Endometrium (tissue), 2 donors: ENCODE results near the gene SSR1.
"Not testable (repeated sequence)": the region's sequence is repeated elsewhere in the genome, so short reads cannot be mapped to it uniquely, and the experiment has no call there.

Source experiments
- FAIRE-seq: peaks from 2 replicates; lab custom pipeline; 2012; peaks lifted over from hg19 to GRCh38; lab: Jason Lieb, UNC
- donor health status: control.
- donor health status: control.

SSR1 gene

DNA sequence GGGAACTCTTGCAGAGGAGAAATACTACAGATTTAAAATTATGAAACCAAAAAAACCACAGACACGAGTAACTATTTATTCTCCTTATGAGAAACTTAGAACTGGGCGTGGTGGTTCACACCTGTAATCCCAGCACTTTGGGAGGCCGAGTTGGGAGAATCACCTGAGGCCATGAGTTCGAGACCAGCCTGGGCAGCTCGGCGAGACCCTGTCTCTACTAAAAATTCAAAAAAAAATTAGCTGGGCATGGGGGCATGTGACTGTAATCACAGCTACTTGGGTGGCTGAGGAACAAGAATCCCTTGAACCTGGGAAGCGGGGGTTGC is 36.8 kb downstream of the SSR1 start:
- FAIRE-seq, result no peak

DNA sequence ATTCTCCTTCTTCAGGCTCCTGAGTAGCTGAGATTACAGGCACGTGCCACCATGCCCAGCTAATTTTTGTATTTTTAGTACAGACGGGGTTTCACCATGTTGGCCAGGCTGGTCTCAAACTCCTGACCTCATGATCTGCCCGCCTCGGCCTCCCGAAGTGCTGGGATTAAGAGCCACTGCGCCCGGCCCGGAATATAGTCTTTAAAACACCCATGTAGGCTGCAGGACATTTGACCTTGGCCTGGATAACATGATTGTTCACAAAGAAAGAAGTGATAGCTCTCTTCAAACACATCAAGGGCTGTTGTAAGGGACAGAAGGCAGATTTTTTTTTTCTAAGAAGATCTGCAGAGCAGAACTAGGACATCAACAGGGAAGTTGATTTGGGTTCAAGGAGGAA is 38.5 kb downstream of the SSR1 start:
- not testable (repeated sequence) for FAIRE-seq

DNA sequence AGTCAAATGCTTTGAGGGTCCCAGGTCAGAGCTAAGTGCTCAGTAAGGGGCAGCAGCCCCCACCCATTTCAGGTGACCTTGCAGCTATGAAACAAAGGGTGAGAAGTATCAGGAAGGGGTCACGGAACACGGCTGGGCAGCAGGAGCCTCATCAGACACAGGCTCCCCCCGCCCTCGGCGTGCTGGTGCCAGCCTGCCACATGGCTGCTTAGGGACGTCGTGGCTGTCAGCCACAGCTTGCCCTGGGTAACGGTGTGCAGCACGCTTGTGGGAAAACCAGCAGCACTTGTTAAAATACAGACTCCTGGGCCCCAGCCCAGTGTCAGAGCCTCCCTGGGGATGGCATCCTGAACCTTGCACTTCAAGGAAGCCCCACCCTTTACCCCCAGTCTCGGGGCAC is 39.3 kb downstream of the SSR1 start:
- FAIRE-seq, result no peak

DNA sequence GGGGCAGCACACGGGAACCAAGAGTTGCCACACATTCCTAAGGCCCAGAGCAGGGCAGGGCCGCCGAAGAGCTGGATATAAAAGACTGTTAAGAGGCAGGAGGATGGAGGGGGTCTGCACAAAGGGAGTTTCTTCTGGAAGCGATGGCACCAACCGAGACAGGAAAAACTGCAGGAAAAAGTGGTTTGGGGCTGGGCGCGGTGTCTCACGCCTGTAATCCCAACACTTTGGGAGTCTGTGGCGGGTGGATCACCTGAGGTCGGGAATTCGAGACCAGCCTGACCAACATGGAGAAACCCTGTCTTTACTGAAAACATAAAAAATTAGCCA is 41.8 kb downstream of the SSR1 start:
- FAIRE-seq, result no peak

DNA sequence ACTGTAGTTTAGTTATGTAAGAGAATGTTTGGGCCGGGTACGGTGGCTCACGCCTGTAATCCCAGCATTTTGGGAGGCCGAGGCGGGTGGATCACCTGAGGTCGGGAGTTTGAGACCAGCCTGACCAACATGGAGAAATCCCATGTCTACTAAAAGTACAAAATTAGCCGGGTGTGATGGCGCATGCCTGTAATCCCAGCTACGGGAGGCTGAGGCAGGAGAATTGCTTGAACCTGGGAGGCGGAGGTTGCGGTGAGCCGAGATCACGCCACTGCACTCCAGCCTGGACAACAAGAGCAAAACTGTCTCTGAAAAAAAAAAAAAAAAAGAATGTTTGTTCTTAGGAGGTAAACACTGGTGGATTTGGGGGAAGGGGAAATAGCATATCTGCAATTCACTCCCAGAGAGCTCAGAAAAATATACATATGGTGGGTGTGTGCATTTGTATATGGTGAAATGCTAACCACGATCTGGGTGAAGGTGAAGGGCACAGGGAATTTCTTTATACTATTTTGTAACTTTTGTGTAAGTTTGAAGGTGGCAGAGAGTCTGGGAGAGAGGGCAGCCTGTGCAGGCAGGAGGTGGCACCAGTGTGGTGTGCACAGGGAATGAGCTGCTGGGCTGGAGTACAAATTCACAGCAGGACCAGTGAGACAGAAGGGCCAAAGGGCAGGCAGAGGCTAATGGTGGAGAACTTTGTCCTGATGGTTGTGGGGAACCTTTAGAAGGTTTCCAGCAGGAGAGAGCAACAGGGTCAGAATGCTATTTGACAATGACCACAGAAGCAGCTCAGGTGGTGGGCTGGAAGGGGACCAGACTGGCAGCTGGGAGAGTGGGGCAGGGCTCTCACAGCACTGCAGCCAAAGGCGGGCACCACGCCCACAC is 42.4 kb downstream of the SSR1 start:
- FAIRE-seq, result no peak

DNA sequence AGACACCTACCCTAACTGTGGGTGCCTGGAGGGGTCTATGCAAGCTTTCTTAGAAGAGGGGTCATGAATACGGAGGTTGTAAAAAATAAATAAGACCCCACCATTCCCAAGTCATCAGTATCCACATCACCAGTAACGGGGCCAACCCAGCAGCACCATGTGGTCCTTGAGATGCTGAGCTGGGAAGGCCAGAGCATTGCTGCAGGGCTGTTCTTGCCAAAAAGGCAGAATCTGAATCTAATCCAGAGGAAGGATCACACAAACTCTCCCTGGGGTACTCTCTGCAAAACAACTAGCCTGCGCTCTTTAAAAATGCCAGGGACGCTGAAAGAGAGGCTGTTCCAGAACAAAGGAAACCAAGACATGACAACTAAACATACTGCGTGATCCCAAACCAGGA is 43.2 kb downstream of the SSR1 start:
- FAIRE-seq, result no peak

DNA sequence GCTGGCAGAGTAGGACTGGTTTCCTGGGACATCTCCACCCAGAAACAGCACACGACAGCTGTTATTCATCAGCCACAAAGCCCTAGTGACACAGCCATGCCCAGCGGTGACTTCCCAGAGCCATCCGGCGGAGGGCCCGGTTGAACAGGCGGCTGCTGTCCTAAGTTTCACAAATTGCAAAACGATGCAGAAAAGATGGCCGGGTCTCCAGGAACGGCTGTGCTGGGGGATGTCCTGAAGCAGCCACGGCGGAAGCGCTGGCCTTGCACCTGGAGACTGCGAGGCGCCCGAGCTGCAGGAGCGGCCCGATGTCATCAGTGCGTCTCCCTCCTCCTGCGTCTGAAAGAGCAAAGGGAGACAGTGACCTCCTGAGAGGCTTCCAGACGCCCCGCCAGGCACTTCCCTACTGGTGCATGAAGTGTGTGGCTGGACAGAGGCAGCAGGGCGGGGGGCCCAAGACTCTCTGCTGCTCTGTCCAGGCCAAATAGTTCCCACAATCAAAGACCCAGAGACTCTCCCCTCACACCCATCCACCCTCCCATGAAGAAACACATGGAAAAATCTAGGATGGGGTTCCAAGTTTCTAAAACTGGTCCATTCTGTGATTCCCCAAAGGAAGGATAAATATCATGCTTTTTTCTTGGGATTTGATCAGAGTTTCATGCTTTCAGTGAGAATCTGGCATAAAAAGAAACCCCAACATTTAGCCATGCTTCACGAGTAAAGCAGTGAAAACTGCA is 44.0 kb downstream of the SSR1 start:
- FAIRE-seq, result no peak

DNA sequence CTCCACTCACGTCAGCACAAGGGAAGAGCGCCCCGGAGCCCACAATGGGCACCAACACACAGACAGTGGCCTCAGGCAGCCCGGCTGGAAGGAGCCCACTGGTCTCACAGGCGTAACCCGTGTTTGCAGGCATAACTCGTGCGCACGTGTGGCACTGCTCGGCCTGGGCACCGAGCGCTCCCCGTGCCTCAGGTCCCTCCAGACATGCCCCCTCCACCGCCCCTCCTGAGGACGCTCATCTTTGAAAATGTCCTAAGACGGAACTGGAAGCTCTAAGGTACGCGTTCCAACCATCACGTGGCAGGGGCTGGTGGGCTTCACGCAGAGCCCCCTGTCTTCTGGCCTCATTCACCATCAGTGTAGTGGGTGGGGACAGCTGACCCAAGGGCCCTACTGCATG is 44.6 kb downstream of the SSR1 start:
- FAIRE-seq, result no peak

DNA sequence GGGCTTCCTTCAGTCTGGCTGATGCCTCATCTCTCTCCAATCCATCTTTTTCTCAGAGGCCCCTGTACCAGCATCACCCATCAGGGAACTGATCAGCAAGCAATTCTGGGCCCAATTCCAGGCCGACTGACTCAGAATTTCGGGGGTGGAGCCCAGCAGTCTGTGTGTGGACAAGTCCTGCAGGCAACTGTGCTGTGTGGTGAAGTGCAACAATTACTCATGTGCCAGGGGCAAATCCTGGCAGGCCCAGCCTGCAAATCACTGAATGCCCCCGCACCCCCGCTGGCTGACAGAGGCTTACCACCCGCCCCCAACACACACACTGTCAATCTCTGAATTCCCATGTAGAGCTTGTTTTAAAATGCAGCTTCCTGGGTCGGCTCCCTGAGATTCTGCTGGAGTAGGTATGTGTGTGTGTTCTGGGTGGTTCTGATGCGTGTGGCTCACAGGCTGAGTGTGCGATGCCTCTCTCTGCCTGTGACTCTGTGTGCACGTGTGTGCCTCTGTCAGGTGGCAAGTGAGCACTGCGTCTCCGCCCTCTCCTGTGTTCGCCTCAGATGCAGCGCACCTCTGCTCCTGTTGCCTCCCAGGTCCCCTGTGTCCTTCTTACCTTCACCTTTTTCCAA is 45.4 kb downstream of the SSR1 start:
- FAIRE-seq, result no peak

DNA sequence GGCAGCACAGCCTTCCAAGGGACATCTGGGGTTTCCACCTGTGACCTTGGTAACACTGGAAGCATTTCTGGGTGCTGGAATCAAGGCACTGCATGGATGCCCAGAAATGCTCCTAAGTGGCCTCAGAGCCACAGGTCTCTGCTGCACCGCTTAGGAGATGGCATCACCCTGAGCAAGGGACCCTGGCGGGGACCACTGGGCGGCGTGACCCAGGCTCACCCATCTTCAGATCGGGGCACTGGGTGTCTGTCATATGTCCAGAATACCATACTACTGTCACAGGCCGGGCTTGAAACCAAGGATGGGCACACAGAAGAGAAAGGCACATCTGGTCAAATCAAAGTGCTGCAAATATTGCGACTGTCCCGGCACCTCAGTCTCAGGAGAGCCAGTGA is 45.9 kb downstream of the SSR1 start:
- no peak for FAIRE-seq

DNA sequence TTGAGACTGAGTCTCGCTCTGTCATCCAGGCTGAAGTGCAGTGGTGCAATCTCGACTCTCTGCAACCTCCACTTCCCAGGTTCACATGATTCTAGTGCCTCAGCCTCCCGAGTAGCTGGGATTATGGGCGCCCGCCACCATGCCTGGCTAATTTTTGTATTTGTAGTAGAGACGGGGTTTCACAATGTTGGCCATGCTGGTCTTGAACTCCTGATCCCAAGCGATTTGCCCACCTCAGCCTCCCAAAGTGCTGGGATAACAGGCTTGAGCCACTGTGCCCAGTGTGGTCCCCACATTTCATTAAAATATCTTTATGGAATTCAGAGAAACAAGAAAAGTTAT is 47.6 kb downstream of the SSR1 start:
- not testable (repeated sequence) for FAIRE-seq

DNA sequence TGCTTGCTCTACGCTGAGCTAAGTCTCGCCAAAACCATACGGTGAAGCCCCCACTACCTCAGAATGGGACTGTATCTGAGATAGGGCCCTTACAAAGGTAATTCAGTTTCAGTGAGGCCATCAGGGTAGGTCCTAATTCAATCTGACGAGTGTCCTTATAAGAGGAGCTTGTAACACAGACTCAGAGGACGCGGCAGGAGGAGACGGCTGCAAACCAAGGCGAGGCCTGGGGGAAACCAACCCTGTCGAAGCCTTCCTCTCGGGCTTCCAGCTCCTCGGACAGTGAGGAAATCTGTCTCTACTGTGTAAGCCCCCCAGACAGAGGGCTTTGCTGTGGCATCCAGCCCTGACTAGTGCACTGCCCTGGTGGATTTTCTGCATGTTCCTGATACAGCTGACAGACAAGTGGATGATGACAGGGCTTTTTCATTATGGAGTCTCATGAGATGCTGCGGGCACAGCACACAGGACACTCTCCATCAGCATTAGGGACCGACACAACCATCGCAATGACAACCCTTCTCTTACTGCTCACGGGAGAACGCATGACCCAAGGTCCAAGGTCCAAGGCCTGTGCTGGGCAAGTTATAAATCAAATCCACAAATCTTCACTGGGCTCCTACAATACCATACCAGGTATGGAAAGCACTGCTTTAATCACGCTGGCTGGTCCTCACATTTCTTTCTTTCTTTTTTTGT is 48.2 kb downstream of the SSR1 start:
- FAIRE-seq, result no peak

DNA sequence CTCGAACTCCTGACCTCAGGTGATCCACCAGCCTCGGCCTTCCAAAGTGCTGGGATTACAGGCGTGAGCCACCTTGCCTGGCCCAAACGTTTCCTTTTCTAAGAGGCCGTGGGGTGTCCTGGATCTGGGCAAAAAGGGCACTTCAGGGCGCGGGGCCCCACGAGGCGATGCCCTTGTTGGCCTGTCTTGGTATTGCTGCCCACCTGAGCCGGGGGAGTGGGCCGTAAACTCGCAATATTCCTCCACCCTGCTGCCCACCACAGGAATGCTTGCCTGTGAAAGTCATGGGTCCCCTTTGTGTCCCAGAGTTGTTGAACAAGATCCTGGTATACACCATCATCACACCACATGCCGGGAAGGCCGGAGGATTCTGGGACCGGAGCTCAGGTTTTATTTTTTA is 49.0 kb downstream of the SSR1 start:
- FAIRE-seq, result no peak

DNA sequence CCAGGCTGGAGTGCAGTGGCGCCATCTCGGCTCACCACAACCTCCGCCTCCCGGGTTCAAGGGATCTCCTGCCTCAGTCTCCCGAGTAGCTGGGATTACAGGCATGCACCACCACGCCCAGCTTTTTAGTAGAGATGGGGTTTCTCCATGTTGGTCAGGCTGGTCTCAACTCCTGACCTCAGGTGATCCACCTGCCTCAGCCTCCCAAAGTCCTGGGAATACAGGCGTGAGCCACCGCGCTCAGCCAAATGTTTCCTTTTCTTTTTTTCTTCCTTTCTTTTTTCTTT is 49.5 kb downstream of the SSR1 start:
- not testable (repeated sequence) for FAIRE-seq

DNA sequence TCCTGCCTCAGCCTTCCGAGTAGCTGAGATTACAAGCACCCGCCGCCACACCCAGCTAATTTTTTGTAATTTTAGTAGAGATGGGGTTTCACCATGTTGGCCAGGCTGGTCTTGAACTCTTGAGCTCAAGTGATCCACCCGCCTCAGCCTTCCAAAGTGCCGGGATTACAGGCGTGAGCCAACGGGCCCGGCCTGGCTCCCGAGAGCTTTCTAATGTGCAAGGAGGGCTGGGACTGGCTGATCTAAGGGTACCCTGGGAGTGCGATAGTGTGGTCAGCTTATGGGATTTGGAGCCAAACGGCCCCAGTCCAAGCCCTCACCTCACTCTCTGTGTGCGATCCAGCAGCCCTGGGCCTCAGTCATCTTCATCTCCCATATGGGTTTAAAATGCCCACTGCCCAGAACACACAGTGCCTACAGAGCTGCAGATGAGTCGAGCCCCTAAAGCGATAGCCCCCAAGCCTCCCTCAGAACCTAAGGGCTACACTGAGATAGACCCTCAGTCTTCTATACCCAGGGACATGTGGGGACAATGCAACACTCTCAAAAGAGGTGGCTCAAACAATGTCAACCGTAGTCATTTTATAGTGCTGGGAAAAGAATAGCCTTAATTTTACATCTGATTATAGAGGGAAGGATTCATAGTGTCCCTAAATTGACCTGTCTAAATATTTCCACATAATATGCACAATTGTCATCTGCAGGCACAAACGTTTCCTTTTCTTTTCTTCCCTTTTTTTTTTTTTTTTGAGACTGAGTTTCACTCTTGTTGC is 50.1 kb downstream of the SSR1 start:
- FAIRE-seq, result no peak

DNA sequence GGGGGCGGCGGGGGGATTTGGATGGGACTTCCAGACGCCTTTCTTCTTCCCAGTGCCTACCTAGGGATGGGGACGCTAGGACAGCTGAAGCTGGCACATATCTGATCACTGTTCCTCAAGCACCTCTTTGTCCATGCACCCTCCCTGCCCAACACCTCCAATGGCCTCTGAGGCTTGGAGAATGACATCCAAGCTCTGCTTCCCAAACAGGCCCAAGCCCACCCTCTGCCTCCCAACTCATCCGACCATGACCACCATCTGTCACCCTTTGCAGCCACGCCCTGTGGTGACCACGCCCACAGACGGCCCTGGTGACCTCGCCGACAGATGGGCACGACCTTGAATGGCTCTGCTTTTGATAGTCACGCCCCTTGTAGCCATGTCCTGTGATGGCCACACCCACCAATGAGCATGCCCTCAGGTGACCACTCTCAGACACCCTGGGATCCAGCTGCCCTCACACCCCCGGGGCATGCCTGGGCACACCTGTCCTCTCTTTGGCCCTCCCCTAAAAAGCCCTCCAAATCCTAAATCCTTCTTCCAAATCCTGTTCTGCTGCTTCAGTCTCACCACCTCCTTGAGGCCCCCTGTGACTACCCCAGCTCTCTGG is 51.0 kb downstream of the SSR1 start:
- FAIRE-seq, result no peak

DNA sequence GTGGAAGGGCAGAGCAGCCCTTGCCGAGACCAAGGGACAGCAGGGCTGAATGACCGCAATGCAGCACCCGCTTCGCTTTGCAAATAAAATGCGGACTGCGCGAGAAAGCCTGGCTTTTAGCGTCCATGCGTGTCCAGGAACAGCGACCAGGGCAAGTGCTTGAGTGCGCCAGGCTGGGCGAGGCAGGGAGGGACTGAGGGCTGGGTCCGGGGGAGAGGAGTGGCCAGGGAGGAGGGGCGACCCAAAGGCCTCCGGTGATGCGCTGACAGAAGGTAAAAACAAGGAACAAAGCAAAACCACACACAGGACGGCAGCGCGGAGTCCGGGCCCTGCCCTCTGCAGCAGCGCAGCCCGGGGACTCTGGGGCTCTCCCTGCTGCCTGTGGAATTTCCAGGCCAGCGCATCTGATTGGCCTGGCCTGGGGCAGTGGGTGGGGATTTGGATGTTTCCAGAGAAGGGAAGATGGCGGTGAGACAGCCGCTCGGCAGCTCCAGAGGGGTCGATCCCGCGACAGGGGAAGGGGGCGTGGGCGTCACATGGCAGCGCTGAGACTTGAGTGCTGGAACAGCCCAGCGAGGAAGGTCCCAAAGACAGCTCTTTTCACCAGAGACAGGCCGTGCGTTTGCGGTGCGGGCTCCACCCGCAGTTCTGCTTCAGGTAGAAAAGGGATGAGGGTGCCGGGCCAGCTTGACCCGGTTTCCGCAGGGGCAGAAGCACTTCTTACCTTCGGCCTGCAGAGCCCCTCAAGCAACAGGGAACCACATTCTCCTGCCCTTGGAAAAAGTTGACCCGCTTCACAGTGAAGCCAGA is 51.8 kb downstream of the SSR1 start:
- peak; percentile 45 for FAIRE-seq

DNA sequence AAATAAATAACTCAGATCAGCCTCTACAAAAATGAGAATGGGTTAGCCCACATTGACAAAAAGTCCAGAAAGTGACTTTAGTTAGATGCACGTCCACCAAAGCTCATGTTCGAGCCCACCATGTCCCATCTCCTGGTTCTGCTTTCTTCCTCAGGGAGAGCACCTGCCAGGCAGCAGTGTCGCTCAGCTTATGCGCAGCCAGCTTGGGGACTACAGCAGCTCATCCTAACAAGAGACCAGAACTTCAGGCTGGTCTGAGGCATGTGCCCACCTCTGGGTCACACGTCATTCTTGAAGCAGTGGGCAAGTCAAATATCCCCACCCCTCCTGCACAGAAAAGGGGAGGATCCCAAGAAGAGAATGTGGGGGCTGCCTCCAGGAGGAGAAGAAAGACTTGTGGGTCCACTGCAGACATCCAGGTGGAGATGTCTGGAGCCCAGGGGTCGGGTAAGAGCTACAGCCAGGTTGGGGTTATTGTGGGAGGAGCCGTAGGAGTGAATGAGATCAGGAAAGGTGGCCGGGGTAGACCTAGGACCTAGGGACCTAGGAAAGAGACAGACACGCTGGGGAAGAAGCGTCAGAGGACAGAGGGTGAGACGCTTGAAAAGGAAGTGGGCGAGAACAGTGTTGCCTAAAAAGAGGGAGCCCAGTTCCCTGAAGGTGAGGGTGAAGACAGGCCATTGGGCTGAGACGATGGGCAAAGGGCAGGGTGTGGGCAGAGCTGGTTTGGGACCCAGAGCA is 52.5 kb downstream of the SSR1 start:
- FAIRE-seq, result no peak

DNA sequence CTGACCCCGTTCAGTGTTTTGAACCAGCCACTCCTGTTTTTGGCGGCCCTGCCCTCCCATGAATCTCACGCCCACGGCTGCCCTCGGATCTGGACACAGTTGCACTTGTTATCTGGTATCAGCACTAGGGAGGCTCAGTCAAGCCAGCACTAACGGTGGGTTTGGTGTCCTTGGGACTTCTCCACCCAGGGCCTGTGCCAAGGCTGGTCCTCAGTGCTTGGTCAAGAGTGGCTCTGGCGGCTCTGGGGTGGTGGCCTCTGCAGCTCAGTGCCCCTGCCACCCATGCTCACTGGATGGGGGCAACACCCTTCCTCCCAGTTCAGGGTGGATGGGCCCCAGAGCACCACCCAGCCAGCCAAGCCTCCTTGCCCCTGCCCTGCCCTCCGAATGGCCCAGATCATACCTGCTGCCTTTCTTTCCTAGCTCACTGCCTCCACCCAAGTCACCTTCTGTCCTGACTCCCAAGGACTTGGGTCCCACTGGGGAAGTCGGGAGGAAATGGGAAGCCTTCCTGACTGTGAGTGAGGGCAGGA is 54.7 kb downstream of the SSR1 start:
- no peak for FAIRE-seq
